ENCODE data around the gene LIN7B.

The LIN7B gene

DNA sequence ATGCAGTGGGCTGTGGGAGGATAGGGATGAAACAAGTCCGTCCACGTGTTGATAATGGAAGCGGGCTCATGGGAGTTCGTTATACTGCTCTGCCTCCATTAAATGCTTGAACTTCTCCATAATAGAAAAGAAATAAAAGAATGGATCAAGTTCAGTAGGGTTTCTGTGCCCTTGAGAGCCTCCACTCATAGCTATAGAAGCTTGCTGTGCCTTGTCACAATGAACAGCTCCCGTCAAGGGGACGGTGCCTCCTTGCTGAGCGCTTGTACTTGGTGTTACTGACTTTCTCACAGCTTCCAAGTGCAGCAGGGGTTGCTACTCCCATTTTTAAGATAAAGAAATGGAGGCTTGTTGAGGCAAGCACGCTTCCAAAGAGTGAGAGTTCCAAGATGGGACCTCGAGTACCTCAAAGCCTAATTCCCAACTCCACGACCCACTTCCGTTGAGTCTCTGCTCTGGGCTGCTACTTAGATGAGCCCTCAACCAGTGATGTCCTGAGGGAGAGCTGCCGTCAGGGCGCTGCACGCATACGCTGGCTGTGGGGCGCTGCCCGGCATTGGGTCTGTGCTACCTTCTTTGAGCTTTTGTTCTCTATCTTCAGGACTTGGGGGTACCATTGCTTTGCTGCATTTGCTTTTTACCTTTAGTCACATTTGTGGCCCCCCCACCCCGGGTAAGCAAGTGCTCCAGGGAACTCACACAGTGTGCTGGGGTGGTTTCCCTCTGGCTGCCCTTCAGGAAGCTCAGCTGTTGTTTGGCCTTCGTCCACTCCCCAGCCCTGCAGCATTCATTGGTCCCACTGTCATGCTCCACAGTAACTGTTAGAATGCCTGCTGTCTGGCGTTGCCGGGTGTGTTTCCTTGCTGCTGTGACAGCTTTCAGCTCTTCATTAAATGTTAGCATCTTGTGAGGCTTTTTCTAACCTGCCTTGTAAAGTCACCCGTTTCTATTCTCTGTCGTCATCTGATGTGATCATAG is 19.4 kb upstream of the LIN7B start:
- DNase-seq, result no peak

DNA sequence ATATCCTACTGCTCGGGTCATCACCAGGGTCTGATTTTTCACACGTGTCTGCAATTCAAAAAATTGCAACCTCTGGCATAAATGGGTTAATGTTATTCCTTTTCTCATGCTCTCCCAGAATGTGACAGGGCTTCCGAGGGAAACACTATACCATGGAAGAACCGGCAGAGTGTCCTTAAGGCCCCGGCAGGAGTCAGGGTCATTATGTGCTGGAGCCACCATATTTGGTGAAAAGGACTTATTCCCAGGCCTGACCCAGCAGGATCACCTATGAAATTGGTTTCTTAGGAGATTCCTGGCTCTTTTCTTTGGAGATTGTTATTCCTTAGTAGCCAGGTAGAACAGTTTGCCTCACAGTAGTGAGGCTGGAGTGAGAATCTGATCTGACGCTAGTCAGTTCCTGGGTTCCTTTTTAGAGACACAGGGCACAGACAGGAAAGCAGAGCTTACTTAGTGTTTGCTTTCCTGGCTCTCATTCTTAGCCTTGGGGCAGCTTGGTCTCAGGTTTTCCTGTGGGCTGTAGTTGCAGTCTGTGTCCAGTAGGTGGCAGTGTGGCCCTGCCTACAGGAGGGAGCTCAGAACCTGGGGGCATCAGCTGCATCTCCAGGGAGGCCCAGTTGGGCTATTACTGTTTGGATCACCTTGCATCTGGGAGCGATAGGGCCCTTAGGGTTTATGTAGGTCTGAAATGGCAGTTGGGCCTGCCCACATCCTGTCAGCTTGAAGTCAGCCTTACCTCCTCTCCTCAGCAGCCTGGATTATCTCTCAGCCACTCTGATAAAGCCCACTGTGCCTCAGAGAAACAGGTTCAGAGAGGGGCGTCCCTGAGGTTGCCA is 16.5 kb upstream of the LIN7B start:
- peak; percentile 30 for DNase-seq

GRCh38 chr19:49098795-49099194 is 15.4 kb upstream of the LIN7B start:
- DNase-seq, result no peak

DNA sequence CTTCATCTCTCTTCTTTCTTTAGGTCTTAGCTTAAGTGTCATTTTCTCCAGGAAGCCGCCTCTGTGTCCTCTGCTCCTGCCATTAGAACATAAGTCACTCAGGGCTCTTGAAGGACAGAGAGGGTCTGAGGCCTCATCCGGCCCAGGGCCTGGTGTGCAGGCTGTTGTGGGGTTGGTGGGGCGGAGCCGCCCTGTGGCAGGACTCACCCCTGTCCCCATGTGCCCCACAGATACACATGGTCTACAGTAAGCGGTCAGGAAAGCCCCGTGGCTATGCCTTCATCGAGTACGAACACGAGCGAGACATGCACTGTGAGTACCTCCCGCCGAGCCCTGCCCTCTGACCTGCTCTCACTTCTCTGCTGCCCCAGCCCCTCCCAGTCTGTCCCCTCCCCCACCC is 13.0 kb upstream of the LIN7B start:
- DNase-seq, result no peak

GRCh38 chr19:49102303-49102702 is 11.9 kb upstream of the LIN7B start:
- DNase-seq, result no peak

DNA sequence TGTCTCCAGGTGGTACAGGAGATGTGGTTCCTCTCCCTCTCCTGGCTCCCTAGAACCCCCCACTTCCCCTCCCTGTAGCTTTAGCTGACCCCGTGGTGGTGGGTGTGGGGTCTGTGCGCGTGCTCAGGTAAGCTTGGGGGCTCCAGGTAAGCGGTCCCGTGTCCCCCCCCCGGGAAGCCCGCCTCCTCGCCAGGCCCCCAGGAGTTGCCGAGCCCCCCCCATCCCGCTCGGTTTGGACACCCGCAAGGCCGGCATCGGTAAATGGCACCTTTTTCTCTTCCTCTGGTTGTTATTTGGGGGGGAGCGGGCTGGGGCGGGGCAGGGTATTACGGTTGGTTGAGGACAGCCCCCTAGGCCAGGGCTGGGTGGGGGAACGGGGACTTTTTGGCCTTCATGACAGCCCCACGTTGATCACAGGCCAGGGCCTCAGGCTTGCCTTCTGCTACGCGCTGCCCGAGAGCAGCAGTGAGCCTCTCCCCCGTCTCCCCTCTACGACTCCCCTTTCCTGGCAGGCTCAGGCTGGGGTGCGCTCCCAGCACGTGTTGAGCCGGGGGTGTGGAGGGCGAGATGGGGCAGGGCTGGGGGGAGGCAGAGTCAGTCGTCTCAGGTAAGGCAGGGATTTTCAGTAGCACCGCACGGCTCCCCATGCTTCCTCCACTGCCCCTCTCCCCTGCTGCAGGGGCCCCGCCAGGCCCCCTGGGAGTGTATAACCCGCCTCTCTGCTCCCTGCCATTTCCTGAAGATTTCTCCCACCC is 10.7 kb upstream of the LIN7B start:
- no peak for DNase-seq

DNA sequence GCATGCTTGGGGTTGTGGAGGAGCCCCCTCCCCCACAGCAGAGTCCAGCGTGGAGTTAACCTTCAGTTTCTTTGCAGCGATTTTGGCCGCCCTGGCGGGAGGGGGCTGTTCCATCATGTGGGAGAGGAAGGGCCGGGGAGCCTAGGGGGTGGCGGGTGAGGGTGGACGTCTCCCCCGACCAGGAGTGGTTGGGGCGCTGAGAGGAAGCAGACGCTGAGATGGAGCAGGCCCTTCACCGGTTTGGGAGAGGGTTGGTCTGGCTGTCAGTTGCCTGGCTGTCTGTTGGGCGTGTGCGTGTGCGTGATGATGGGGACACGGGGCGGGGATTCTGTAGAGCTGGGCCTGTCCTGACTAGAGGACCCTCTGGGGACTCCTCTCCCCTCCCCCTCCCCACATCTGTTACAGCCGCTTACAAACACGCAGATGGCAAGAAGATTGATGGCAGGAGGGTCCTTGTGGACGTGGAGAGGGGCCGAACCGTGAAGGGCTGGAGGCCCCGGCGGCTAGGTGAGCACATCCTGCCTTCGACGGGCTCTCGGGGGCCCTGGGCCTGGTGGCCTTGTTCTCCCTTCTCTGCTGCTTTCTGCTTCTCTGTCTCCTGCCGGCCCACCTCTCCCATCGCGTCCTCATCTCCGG is 9.8 kb upstream of the LIN7B start:
- DNase-seq, result no peak

GRCh38 chr19:49106648-49107135 is 7.5 kb upstream of the LIN7B start:
- no peak for DNase-seq

DNA sequence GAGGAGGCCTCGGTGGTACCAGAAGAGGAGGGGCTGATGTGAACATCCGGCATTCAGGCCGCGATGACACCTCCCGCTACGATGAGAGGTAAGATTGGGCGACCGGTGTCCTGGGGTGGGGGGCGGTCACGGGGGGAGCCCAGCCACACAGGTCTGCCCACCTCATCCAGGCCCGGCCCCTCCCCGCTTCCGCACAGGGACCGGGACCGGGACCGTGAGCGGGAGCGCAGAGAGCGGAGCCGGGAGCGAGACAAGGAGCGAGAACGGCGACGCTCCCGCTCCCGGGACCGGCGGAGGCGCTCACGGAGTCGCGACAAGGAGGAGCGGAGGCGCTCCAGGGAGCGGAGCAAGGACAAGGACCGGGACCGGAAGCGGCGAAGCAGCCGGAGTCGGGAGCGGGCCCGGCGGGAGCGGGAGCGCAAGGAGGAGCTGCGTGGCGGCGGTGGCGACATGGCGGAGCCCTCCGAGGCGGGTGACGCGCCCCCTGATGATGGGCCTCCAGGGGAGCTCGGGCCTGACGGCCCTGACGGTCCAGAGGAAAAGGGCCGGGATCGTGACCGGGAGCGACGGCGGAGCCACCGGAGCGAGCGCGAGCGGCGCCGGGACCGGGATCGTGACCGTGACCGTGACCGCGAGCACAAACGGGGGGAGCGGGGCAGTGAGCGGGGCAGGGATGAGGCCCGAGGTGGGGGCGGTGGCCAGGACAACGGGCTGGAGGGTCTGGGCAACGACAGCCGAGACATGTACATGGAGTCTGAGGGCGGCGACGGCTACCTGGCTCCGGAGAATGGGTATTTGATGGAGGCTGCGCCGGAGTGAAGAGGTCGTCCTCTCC is 6.3 kb upstream of the LIN7B start:
- DNase-seq, result no peak

GRCh38 chr19:49109051-49109450 is 5.1 kb upstream of the LIN7B start:
- DNase-seq, result no peak

- DNase-seq, result no peak
These were observed 4.5 kb upstream of the LIN7B start for GRCh38 chr19:49109569-49110233.

DNA sequence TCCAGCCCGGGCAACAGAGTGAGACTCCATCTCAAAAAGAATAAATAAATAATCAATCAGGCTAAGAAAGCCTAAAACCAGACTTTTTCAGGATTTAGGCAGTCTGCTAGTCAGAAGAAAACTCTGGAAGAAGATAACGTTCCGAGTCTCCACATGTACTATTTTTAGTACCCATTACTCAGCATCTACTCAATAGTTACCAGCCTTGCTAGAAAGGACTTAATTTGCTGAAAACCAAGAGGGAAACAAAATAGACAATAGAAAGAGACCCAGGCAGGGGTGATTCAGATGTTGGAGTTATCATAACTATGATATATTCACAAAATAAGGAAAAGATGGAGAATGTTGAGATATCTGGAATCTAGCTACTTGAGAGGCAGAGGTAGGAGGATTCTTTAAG is 3.6 kb upstream of the LIN7B start:
- DNase-seq, result no peak

DNA sequence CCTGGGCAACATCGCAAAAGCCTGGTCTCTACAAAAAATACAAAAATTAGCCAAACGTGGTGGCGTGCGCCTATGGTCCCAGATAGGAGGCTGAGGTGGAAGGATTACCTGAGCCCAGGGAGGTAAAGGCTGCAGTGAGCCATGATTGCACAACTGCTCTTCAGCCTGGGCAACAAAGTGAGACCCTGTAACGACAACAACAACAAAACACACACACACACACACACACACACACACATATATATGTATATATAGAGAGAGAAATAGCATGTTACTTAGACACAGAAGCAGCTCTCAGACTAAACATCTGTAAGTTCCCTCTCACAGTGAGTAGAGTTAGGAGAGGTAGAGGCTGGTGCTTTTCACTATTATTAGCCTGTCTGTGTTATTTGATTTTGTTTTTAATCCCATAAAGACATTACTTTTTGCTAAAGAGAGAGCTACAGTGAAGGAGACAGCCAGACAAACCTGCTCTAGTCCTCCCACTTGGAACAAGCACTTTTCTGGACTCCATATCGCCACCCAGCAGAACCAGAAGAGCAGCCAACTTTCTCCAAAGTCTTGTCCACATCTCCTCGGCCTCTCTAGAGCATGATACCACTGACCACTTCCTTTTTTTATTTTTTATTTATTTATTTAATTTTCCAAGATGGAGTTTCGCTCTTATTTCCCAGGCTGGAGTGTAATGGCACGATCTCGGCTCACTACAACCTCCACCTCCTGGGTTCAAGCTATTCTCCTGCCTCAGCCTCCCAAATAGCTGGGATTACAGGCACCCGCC is 2.8 kb upstream of the LIN7B start:
- DNase-seq, result no peak

DNA sequence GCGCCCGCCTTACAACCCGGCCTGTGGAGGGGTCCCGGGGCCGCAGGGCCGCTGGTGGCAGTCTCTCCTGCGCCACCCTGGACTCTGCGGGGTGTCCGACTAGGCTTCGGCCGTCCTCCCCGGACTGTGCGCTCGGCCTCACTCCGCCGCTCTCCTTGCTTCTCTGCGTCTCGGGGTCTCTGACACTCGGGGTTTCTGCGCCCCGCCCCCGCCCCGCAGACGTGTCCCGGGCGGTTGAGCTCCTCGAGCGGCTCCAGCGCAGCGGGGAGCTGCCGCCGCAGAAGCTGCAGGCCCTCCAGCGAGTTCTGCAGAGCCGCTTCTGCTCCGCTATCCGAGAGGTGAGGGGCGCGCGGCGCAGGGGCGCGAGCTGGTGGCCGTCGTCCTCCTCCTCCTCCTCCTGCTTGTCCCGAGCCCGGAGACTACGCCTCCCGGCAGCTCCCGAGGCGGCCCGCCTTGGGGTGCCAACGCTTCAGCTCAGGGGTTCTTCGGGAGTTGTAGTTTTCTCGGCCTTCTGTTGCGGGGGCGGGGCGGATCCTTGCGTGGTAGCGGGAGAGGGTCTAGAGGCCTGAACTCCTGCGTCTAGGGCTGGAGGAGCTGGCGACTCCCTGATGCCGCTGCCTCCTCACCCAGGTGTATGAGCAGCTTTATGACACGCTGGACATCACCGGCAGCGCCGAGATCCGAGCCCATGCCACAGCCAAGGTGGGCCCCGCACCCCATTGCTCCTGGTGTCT is 627 bp downstream of the LIN7B start:
- peak; percentile 59 for DNase-seq

- DNase-seq, result no peak
These were observed 2.4 kb downstream of the LIN7B start for GRCh38 chr19:49116544-49116943.

DNA sequence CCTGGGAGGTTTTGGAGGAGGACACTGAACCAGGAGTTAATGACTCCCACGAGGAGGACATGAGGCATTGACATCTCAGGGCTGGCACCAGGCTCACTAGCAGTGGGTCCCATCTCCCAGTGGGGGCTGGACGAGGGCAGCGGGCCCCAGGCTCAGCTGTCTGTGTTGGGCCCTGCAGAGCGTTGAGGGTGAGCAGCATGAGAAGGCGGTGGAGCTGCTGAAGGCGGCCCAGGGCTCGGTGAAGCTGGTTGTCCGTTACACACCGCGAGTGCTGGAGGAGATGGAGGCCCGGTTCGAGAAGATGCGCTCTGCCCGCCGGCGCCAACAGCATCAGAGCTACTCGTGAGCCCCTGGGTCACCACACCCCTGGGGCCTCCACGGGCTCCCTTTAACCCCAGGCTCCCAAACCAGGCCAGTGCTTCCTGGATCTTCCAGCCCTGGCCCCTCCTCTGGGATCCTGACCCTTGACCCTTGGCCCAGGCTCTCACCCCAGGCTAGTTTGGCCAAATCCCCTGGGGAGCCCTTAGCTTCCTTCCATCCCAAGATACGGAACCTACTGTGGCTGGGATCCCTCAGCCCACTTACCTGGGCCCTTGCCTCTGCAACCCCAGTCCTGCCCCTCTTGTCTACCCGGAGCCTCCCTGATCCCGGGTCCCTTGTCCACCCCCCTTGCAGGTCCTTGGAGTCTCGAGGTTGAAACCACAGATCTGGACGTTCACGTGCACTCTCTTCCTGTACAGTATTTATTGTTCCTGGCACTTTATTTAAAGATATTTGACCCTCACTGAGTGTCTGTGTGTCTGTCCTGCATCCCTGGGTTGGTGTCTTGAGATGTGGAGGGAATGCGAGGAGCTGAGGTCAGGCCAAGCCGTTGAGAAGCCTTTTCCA is 3.8 kb downstream of the LIN7B start:
- no peak for DNase-seq

GRCh38 chr19:49118565-49119410 is 4.6 kb downstream of the LIN7B start, which contains the start of gene C19orf73:
TSS of gene C19orf73 (minus strand) at chr19:49119143. CDS start at chr19:49119022, 121 bp downstream.
- peak; percentile 94 for DNase-seq
